Neural cell (in vitro differentiated cells): ENCODE measurements around the gene TSEN34.

Experiments used
- CTCF ChIP-seq: fragments of 450-650 bp; IDR thresholded peaks from 2 replicates; pipeline ENCODE4 v1.5.1; 2014; ENCODE audit warnings: antibody characterized with exemption, mild to moderate bottlenecking, moderate library complexity; ENCODE audit not compliant: poor library complexity, severe bottlenecking
- EP300 ChIP-seq: fragments of 450-650 bp; conservative IDR thresholded peaks from 2 replicates; pipeline ENCODE4 v1.6.1; 2014; ENCODE audit warnings: antibody characterized with exemption, mild to moderate bottlenecking, moderate library complexity; ENCODE audit not compliant: poor library complexity, severe bottlenecking
- POLR2AphosphoS5 ChIP-seq: IDR thresholded peaks from 2 replicates; pipeline ENCODE4 v1.6.1; 2012
- RAD21 ChIP-seq: fragments of 450-650 bp; conservative IDR thresholded peaks from 2 replicates; pipeline ENCODE4 v1.6.1; 2014; ENCODE audit warnings: antibody characterized with exemption, mild to moderate bottlenecking, moderate library complexity
- REST ChIP-seq: IDR thresholded peaks from 2 replicates; pipeline ENCODE4 v1.6.1; 2012; ENCODE audit warnings: borderline replicate concordance

- TF ChIP-seq EP300, result no peak
- TF ChIP-seq POLR2AphosphoS5, result no peak
- no peak for TF ChIP-seq RAD21
- TF ChIP-seq CTCF, result no peak
- no peak for TF ChIP-seq REST
Measured at GRCh38 chr19:54233941-54234340, 42.8 kb downstream of the TSEN34 start.
